HCT116 (cell line): ENCODE results near the gene KCNK6. TPM values are rescaled to one million over a fixed set of nuclear protein-coding genes. Genes with fewer than 3 reads are reported as not detected.

Experiments
- ATAC-seq: fragments of 200-7000 bp; cut with Tn5 transposase; 2 replicates; pipeline ENCODE4 v1.9.1; 2020; ENCODE audit warnings: mild to moderate bottlenecking, moderate library complexity
- BruUV-seq: library from RNA; stranded (reverse); fragments of 400-500 nt; replicated peaks from 2 replicates; lab custom pipeline; 2021; lab: Mats Ljungman, UMichigan
- CTCF ChIA-PET: fragments of 300-600 bp; sonication (Branson Sonifier 250); formaldehyde crosslinking; loops from one replicate; lab custom pipeline; 2021; ENCODE audit warnings: antibody characterized with exemption; lab: Charles Lee
- POLR2A ChIA-PET: fragments of 300-600, 350-600 bp; sonication (Branson Sonifier 250); formaldehyde crosslinking; loops from one replicate; lab custom pipeline; 2021; ENCODE audit warnings: antibody characterized with exemption; lab: Charles Lee
- RAD21 ChIA-PET, 2 experiments: fragments of 300-600 bp; sonication (Branson Sonifier 250); formaldehyde crosslinking; loops; one replicate each; lab custom pipeline; 2023; ENCODE audit warnings: low total read pairs in 2 of 2; ENCODE audit not compliant: uncharacterized antibody in 2 of 2, unreplicated experiment in 2 of 2, low non-redundant PET in 1 of 2; lab: Charles Lee
- DNase-seq: peaks from one replicate; pipeline ENCODE4 v3.0.0-alpha.2; 2010; ENCODE audit warnings: low read depth, low spot score
- H2AFZ ChIP-seq: fragments of 200-600 bp; shearing (Covaris generic), sonication (generic); 2 replicates; pipeline ENCODE4 v1.6.1; 2017; ENCODE audit warnings: low read depth, mixed run types, mixed read lengths, antibody characterized with exemption, low read length; ENCODE audit not compliant: poor library complexity, severe bottlenecking
- H3K27ac ChIP-seq: 2 replicates; pipeline ENCODE4 v1.5.1; 2012; ENCODE audit warnings: low read depth, low read length
- H3K27me3 ChIP-seq: fragments of 200-600 bp; sonication (generic); 2 replicates; pipeline ENCODE4 v1.6.1; 2016; ENCODE audit warnings: mixed run types, low read length, mixed read lengths; ENCODE audit not compliant: insufficient read depth
- H3K36me3 ChIP-seq, 2 experiments: fragments of 200-500 bp in 1 of 2; fragments of 200-600 bp in 1 of 2; sonication (Bioruptor generic) in 1 of 2; sonication (generic) in 1 of 2; 2 replicates each; pipeline versions ENCODE4 v1.5.1 to v1.6.1; 2014 to 2016; ENCODE audit warnings: low read length in 2 of 2, inconsistent platforms in 1 of 2, mixed read lengths in 1 of 2, mixed run types in 1 of 2; ENCODE audit not compliant: insufficient read depth in 2 of 2, control insufficient read depth in 1 of 2
- H3K4me1 ChIP-seq, 2 experiments: fragments of 200-600 bp in 1 of 2; sonication (generic) in 1 of 2; 2 replicates each; pipeline versions ENCODE4 v1.5.1 to v1.6.1; 2012 to 2017; ENCODE audit warnings: low read length in 2 of 2, inconsistent platforms in 1 of 2, mild to moderate bottlenecking in 1 of 2, mixed read lengths in 1 of 2, mixed run types in 1 of 2, moderate library complexity in 1 of 2; ENCODE audit not compliant: insufficient read depth in 2 of 2, control insufficient read depth in 1 of 2
- H3K4me2 ChIP-seq: fragments of 200-600 bp; sonication (generic); 2 replicates; pipeline ENCODE4 v1.6.1; 2017; ENCODE audit warnings: mixed run types, low read length, mixed read lengths
- H3K4me3 ChIP-seq, 2 experiments: fragments of 200-600 bp in 1 of 2; sonication (generic) in 1 of 2; replicated peaks in 1 of 2; 2 replicates each; pipeline ENCODE4 v1.5.1; 2011 to 2016; ENCODE audit warnings: low read length in 2 of 2, control low read depth in 1 of 2, low read depth in 1 of 2, mild to moderate bottlenecking in 1 of 2, mixed read lengths in 1 of 2, mixed run types in 1 of 2
- H3K79me2 ChIP-seq: fragments of 200-600 bp; sonication (generic); 2 replicates; pipeline ENCODE4 v1.6.1; 2017; ENCODE audit warnings: mild to moderate bottlenecking, mixed run types, low read length, moderate library complexity, mixed read lengths; ENCODE audit not compliant: insufficient read depth
- H3K9ac ChIP-seq: fragments of 200-600 bp; sonication (generic); 2 replicates; pipeline ENCODE4 v1.6.1; 2016; ENCODE audit warnings: low read length, mixed read lengths
- H3K9me2 ChIP-seq: fragments of 200-600 bp; sonication (generic), shearing (Covaris generic); 2 replicates; pipeline ENCODE4 v1.6.1; 2017; ENCODE audit warnings: mixed run types, mild to moderate bottlenecking, moderate library complexity; ENCODE audit not compliant: insufficient read depth
- H3K9me3 ChIP-seq, 2 experiments: fragments of 200-500 bp in 1 of 2; fragments of 200-600 bp in 1 of 2; sonication (Bioruptor generic) in 1 of 2; sonication (generic) in 1 of 2; 2 replicates each; pipeline ENCODE4 v1.6.1; 2014 to 2017; ENCODE audit warnings: low read length in 2 of 2, mixed read lengths in 2 of 2, inconsistent platforms in 1 of 2, low read depth in 1 of 2, mild to moderate bottlenecking in 1 of 2, mixed run types in 1 of 2, moderate library complexity in 1 of 2; ENCODE audit not compliant: control insufficient read depth in 1 of 2, insufficient read depth in 1 of 2
- H4K20me1 ChIP-seq: fragments of 200-600 bp; sonication (generic), shearing (Covaris generic); 2 replicates; pipeline ENCODE4 v1.6.1; 2017; ENCODE audit warnings: mixed run types, mild to moderate bottlenecking, moderate library complexity; ENCODE audit not compliant: insufficient read depth
- CBX3 ChIP-seq: IDR thresholded peaks from 2 replicates; pipeline ENCODE4 v1.6.1; 2012; ENCODE audit warnings: low read depth
- ELF1 ChIP-seq: IDR thresholded peaks from 2 replicates; pipeline ENCODE4 v1.6.1; 2012; ENCODE audit warnings: low read depth, borderline replicate concordance
- EZH2phosphoT487 ChIP-seq: fragments of 200-600 bp; IDR thresholded peaks from 2 replicates; pipeline ENCODE4 v1.6.1; 2018; ENCODE audit warnings: antibody characterized with exemption, borderline replicate concordance
- JUND ChIP-seq: IDR thresholded peaks from 2 replicates; pipeline ENCODE4 v1.6.1; 2012
- MAX ChIP-seq: IDR thresholded peaks from 2 replicates; pipeline ENCODE4 v1.6.1; 2012
- POLR2A ChIP-seq: IDR thresholded peaks from 2 replicates; pipeline ENCODE4 v1.7.0; 2011; ENCODE audit warnings: borderline replicate concordance; ENCODE audit not compliant: insufficient read depth, insufficient read length; ENCODE audit errors: extremely low read depth
- SIN3A ChIP-seq: IDR thresholded peaks from 2 replicates; pipeline ENCODE4 v1.6.1; 2012; ENCODE audit warnings: low read depth
- SP1 ChIP-seq: IDR thresholded peaks from 2 replicates; pipeline ENCODE4 v1.6.1; 2012; ENCODE audit warnings: low read depth
- ZFX ChIP-seq: fragments of 450-650 bp; IDR thresholded peaks from 2 replicates; pipeline ENCODE4 v1.6.1; 2017
- intact Hi-C: fragments of 100-400 bp; cut with micrococcal nuclease; formaldehyde crosslinking; loops from 2 replicates; pipeline ENCODE4 v1.10.0; 2022
- total RNA-seq: library from RNA; stranded (reverse); gene quantifications from one replicate; pipeline ENCODE4 v1.2.1, GENCODE V29; 2021; ENCODE audit not compliant: unreplicated experiment

Gene KCNK6
- total RNA-seq, 1 experiment from 2014 or later: 11.0 TPM

GRCh38 chr19:38276942-38277517 is 42.6 kb upstream of the KCNK6 start:
- H3K9me2 ChIP-seq: no peaks in the 10 kb centered on the region
- H3K27ac ChIP-seq: no peak overlapping the region
- H3K9ac ChIP-seq: no peak overlapping the region
- H3K27me3 ChIP-seq: no peaks in the 10 kb centered on the region
- TF ChIP-seq EZH2phosphoT487: no peak
- no peak for TF ChIP-seq ELF1
- no peak for TF ChIP-seq SP1
- no peak for TF ChIP-seq JUND
- peaks cover 100% of the 10 kb centered on the region for H3K79me2 ChIP-seq
- ChIA-PET CTCF (interaction anchor here (1.2 kb wide), 1 partner anchor 33 kb away, joined by 3 read pairs; no protein-coding TSS in a partner anchor), RAD21 (interaction anchor here in 1 of 2 experiments (1.2 kb wide), 1 partner anchor 13 kb away, joined by 3 read pairs; the partner anchor contains the start of gene SPINT2), POLR2A (interaction anchor here (1.5 to 1.7 kb wide), 2 partner anchors 13 to 27 kb away, joined by 3 to 4 read pairs; partner anchors contain the start of genes C19orf33 and SPINT2)
- no TSS peak for BruUV-seq
- H4K20me1 ChIP-seq: peaks cover 15% of the 10 kb centered on the region; the same call in 1 of the 2 replicates
- intact Hi-C loops: no loop called here
- H3K36me3 ChIP-seq: peaks cover 6 to 27% of the 10 kb centered on the region in 2 experiments; a peak in 3 of 4 replicates
- no peaks in the 10 kb centered on the region for H3K9me3 ChIP-seq
- peaks cover 7 to 32% of the 10 kb centered on the region in 2 experiments; a peak in 3 of 4 replicates for H3K4me1 ChIP-seq
- no peak for ATAC-seq
- H3K4me2 ChIP-seq: no peak overlapping the region
- no peak for DNase-seq
- H3K4me3 ChIP-seq: no peak overlapping the region
- no peak overlapping the region for H2AFZ ChIP-seq

- ATAC-seq: no peak
- no TSS peak for BruUV-seq
- Histone ChIP-seq H3K9ac (no peak overlapping the region), H3K36me3 (peaks cover 6 to 27% of the 10 kb centered on the region in 2 experiments; a peak in 3 of 4 replicates), H3K4me3 (no peak overlapping the region)
- CTCF ChIA-PET: interaction anchor here (1.2 kb wide), 1 partner anchor 34 kb away, joined by 3 read pairs; no protein-coding TSS in a partner anchor
- POLR2A ChIA-PET: interaction anchor here (1.5 kb wide), 1 partner anchor 13 kb away, joined by 3 read pairs; the partner anchor contains the start of gene SPINT2
- TF ChIP-seq ZFX (no peak), CBX3 (no peak), SIN3A (no peak), POLR2A (no peak), MAX (no peak)
- TF ChIP-seq, all 23 proteins: peak for 0
- Histone ChIP-seq H3K4me1 (peaks cover 7 to 27% of the 10 kb centered on the region in 2 experiments; a peak in 3 of 4 replicates), H3K9me2 (no peaks in the 10 kb centered on the region), H3K9me3 (no peaks in the 10 kb centered on the region), H3K27me3 (no peaks in the 10 kb centered on the region), H3K4me2 (no peak overlapping the region), H2AFZ (no peak overlapping the region), H4K20me1 (peaks cover 15% of the 10 kb centered on the region; the same call in 1 of the 2 replicates), H3K79me2 (peaks cover 100% of the 10 kb centered on the region), H3K27ac (no peak overlapping the region)
- no peak for DNase-seq
- intact Hi-C loops: no loop called here
- RAD21 ChIA-PET: no interaction called here
Observed at GRCh38 chr19:38277549-38277948, 42.1 kb upstream of the KCNK6 start.
